ENCODE measurements around the gene ZCCHC24.

DNA sequence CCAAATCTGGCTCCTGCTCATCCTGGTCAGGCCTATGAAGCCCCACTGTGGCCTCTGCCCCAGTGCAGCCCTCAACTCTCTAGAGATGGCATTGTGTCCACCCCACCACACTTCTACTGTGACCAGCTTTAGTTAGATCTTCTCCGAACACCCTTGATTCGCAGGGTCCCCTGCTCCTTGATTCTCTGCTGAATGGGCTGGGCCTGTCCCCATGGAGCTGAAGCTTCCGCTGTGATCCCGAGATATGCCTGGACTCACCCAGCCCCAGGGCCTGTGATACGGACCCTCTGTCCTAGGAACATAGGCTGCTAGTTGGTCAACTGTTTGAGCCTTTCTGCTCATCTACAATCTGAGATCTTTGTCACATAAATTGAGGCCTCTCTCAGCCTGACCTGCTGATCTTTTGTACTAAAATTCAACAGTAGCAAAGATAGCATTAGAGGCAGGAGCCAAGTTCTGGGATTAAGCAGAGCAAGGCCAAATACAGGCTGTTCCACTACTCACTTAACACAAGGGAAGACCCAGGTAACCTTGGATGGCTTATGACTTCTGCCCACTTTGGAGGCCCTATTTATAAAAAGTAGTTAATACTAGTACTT, 104.7 kb downstream of the ZCCHC24 start:
- TF ChIP-seq ZNF274 (IDR thresholded peaks at IDR 0.05; ENCODE audit: low read depth, low read length): no peak
- no peak for TF ChIP-seq SUZ12 (IDR thresholded peaks at IDR 0.05; ENCODE audit: extremely low read depth, insufficient read depth, insufficient read length)

Data from NT2/D1 (cell line).